Hypothalamus (tissue), 51 donors: Measurements from ENCODE around the gene THSD4.

Experiments
- DNase-seq, 51 donors: peaks; one replicate each; lab custom pipeline; 2025; lab: John Stamatoyannopoulos, UW

Gene THSD4

GRCh38 chr15:71278989-71279756 lies 163.9 kb downstream of the THSD4 start:
- no peak for DNase-seq

DNA sequence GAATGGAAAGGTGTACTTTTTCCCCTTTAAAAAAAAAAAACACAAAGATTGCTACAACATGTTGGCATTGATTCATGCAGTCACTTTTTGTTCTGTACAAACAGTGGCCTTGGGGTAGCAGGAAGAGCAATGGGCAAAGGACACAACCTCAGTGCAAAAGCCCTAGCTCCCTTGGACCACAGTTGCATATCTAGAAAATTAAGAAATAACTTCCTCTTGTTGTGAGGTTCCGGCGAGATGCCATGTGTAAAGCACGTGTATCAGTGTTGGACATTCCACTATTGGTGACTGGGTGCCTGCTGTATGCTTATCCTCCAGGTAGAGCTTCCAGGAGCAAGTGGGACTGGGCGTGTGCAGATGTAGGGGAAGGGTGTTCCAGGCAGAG lies 164.5 kb downstream of the THSD4 start:
- no peak for DNase-seq

DNA sequence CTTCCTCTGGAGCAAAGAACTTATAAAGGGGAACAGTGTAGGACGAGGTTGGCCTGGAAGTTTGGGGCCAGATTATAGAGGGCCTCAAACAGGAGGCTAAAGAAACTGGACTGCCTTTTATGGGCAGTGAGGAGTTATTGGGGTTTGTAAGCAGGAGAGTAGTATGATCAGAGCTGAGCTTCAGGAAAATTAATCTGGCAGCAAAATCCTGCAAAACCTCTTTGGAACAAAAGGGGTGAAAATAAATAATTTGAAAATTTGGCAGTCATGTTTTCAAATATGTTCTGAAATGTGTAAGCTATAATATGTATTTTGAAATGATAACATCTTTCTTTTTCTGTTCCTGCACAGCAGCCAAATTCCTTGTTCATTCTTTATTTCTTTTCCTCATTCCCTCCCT lies 164.9 kb downstream of the THSD4 start:
- no peak for DNase-seq

DNA sequence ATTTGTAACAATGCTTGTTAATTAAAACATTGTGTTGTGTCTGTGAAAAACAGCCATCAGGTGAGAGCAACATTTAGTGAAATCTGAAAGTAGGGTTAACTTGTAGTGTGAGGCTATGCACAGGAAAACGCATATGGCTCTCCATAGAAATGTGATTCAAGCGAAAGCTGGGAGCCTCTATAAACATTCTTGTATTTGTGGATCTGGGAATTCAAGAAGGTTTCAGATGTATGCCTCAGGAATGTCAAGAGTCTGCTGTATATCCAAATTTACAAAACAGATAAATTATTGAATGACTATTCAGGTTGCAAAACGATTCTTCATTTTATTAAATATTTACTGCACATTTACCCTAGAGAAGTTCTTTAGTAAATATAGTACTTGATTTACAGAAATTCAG lies 166.0 kb downstream of the THSD4 start:
- no peak for DNase-seq

DNA sequence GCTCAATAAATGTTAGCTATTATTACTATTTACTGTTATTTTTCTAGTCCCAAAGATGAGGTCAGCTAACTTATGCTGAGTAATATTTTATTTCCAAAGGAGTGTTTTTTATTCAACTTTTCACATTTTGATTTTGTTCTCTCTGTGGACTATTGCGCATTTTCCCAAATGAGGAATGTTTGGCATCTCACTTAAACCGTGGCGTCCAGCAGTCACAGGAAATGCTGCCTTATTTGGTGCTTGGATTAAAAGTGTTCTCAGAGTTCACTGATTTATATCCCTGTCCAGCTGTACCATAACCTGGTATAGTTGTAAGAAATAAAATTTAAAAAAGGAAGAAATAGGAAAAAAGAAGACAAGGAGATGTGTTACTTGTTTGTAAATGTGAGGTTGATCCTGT lies 166.8 kb downstream of the THSD4 start:
- no peak for DNase-seq

DNA sequence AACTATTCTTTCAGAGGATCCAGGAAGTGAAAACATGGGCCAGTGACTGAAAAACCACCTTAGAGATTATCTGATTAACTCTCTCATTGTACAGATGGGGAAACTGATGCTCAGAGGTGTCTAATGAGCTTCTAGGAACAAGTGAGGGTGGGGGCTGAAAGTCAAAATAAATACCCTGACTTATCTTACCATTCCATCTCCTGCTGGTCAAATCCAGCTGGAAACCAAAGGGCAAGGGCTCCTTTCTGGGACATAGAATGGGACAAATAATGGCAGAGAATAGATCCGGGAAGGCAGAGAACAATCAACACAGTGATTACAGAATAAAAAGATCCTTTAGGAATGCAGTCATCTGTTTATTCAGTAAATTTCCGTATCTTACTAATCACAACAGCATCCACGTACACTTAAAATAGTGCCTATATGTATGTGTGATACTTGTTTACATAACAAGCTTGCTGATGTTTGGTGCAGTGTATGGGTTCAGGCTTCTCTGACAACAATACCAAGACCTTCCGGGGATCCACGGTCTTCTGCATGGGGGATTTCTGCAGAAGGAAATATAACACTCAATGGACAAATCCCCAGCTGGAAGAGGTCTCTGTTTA lies 173.2 kb downstream of the THSD4 start:
- no peak for DNase-seq

DNA sequence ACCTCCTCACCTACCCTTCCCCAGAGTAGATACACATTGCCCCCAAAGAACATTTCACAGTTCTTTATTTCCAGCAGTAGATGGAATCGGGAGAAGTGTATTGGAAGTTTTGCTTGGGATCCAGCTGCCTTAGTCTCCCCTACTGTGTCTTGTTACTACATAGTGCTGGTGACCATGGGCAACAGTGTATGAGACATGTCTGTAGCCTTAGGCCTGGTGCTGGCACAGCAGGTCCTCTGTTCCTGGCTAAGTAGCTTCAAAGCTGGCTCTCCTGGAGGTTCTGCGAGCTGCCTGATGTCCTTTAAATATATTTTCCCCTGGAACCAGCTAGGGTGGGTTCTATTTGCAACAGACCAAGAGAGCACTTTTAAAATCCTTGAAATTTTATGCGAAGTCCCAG lies 174.7 kb downstream of the THSD4 start:
- no peak for DNase-seq

GRCh38 chr15:71290881-71291635 lies 175.8 kb downstream of the THSD4 start:
- DNase-seq, result no peak

DNA sequence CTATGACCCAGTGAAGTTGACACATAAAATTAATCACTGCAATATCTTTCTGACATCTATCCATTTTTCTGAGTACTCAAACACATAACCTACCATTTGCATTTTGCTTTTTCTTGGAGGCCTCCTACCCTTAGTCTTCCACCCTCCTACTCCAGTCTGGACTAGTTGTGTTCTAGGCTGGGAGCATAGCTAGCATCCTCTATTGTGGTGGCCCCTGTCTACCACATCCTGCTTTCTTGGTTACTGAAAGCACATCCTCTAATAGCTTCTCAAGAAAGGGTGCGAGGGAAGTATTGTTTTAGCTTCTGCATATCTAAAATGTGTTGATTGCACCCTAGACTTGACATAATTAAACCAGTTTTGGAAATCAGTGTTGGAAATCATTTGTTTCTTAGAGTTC lies 176.5 kb downstream of the THSD4 start:
- DNase-seq, result no peak

GRCh38 chr15:71293723-71294122 lies 178.5 kb downstream of the THSD4 start:
- no peak for DNase-seq

DNA sequence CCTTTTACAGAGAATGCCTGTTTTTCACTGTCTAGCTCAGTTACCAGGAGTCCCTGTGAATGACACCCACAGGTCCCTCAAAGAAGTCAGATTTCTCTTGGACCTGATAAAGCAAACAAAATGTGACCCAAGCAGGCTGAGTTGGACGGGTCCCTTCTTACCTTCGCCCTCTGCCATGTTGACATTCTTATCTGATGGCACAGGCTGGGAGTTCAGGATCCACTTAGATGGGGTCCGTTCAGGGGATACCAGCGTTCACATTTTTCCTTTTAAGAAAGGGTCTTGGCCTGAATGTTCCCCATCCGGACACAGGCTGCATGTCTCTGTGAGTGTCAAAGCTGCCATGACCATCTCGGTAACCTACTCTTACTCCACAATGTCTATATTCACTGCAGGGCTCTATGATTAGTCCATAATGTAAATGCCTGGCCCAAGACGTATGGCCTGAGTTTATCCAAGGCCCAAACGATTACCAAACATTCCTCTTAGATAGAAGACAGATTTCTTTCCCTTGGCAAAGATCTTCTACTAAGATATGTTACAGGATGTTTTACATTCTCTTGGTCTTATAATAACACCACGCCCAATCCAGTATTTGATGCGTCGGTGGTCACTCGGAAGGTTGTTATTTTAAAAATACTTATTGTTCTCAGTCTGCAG lies 179.1 kb downstream of the THSD4 start:
- no peak for DNase-seq

GRCh38 chr15:71294911-71295602 lies 179.8 kb downstream of the THSD4 start:
- no peak for DNase-seq

DNA sequence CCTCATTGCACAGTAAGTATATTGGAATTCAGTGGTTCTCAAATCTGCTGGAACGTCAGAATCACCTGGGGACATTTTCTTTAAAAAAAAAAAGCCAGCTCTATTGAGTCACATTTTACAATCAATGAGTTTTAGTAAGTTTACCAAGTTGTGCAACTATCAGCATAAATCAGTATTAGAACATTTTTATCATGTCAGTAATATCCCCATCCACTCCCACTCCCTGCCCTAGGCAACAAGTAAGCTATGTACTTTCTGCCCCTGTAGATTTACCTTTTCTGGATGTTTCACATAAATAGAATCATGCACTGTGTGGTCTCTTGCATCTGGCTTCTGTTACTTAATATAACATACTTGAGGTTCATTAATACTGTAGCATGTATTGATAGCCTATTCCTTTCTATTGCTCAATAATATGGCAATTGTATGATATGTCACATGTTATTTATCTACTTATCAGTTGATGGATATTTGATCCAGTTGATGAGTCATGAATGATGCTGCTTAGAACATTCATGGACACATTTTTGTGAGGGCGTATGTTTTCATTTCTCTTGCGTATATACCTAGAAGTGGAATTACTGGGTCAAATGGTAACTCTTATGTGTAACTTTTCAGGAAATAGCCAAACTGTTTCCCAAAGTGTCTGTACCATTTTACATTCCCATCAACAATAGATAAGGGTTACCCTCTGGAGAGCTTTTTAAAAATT lies 180.5 kb downstream of the THSD4 start:
- DNase-seq, result no peak

- no peak for DNase-seq
Observed at GRCh38 chr15:71296315-71296679, 181.0 kb downstream of the THSD4 start.

DNA sequence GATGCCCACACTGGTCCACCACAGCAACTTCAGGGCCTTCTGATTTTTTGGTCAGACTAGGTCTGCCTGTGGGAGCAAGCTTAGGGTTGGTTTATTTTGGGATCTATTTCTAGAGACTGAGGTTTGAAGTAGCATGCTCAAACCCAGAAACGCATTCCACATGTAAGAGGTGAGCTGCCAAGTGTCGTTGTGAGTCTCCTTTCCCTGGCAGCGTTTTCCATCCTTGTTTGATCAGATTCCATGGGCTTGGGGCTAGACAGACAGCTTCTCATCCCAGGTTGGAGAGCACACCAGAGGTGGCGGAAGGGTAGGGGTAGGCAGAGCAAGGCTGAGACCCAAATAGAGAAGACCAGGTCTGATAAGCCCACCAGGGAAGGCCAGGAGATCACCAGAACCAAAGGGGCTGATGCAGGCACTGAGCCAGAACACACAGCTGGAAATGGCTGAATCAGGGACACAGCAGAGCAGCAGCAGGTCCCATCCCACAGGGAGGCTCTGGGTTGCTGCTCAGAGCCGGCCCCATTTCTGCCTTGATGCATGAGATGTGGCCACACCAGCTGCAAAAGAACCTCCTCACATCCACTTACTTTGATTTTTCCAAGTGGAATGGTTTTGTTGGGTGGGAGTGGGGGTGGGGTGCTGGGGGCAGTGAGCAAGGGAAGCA lies 186.8 kb downstream of the THSD4 start:
- DNase-seq, result no peak

DNA sequence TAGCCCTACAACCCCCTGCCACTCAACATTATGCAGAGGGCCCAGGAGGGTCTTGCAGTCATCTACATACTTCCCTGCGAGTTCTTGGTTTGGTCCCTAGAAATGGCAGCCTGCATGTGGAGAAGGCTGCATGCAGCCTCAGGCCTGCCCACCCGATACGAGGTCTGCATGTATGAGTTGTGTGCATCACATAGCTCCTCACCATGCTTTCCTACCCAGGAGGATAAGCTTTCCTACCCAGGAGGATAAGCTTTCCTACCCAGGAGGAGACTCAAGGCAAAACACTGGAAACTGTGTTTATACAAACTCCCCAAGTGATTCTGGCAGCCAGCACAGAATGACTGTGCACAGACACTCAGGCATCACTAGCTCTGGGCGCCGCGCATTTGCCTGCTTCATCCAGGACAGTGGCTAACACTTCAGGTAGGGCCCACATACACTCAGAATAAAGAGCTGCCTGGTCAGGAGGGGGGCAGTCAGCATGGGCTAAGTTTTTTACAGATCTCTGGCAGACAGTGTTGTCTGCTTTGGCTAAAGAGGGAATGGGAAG lies 187.7 kb downstream of the THSD4 start:
- DNase-seq, result no peak

GRCh38 chr15:71303977-71304376 lies 188.7 kb downstream of the THSD4 start:
- no peak for DNase-seq

GRCh38 chr15:71304681-71305080 lies 189.4 kb downstream of the THSD4 start:
- DNase-seq, result no peak

DNA sequence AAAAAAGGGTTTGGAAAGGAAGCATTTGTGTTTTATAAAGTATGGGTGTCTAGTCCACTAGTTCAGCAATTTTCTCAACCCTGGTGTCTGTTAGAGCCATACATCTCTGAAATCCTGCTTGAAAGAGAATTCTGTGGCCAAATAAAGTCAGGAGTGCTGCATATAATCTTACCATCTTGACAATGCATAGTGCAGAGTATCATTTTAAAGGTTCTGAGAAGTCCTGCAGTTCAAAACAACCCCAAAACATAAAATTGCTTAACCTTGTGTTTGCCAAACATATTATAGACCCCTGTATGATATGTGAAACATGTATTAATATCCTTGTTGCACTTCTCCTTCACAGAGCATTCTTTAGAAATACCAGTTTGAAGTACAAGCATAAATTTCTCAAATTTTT lies 191.3 kb downstream of the THSD4 start:
- no peak for DNase-seq
